IPS DF 4.7 (cell line): ENCODE measurements around the gene IFRD2.

ENCODE experiments used
- DNase-seq: peaks from one replicate; pipeline ENCODE4 v3.0.0-alpha.2; 2013; ENCODE audit warnings: low spot score; ENCODE audit errors: extremely low read depth

IFRD2 gene

DNA sequence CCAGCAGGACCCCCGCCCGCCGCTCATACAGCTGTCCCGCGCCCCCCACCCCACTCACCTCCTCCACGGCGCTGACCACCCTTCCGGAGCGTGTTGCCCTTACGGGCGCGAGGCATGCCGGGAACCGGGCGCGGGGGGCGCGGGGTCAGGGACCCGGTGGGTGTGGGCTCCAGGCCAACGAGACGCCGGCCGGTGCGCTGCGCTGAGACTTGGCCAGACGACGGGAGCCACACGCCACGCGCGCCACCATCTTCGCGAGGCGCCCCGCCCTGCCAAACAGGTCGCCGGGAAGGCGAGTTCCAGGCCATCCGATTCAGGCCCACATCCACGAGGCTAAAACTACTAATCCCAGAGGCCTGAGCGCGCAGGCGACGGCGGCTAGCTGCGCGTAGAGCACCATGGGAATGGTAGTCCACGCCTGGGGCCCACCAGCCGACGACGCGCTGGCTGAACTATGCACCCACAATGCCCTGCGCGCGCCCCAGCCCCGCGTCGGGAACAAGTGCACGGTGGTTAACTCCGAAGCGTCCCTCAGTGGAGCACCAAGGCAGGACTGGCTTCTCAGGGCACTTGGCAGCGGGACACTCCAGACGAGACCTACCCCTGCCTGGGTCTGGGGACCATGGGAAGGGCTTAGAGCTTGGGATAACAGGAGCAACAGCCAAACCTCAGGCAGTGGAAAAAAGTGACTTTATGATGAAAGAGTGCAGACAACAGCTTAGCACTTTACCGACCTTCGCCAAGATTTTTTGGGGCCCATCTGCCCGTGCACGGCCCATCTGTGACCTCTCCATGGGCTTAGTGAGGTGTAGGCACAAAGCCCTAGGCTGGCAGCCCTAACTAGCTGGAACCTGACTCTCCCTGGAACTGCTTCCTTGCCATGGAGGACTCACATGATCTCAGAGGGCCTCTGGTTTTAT is at the start of gene IFRD2:
TSS of gene IFRD2 (minus strand) at position 271 of the 920 bp plus-strand sequence. CDS start at position 116, 155 bp downstream.
- no peak for DNase-seq

GRCh38 chr3:50341537-50341936 is 49.3 kb upstream of the IFRD2 start:
- no peak for DNase-seq

- DNase-seq, result no peak
Measured at GRCh38 chr3:50340448-50341329, 48.5 kb upstream of the IFRD2 start, which contains the start of gene RASSF1. TSS of gene RASSF1 (minus strand) at chr3:50340836. CDS start at chr3:50340805, 31 bp downstream.

DNA sequence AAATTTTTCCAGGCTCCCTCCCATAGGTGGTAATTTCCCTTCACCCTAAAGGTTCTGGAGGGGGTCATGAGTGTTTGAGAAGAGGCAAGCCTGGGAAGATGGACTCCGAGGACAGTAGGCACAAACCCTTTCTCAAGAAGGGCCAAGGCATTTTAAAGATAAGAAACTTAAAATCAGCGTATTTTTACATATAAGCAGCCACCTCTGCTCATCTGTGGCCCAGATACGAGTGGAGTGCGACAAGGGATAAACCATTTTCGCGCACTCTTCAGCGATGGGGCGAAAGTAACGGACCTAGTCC is 47.9 kb upstream of the IFRD2 start:
- DNase-seq, result no peak

GRCh38 chr3:50339485-50340146 is 47.4 kb upstream of the IFRD2 start:
- no peak for DNase-seq

DNA sequence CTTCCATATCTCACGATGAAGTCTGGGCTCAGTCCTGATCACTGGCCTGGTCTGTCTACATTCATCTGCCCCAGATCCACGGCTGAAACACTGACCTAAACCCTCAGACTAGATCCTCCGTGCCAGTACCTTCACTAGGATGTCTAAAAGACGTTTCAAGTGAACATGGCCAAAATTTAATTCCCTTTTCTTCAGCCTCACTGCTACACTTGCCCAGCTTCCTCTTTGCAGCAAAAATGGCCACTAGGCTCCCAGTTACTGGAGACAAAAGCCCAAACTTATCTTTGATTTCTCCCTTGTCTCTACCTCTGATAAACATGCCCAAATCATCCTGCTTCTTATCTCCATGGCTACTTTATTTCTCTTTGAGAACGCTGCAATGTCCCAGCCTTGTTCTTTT is 46.7 kb upstream of the IFRD2 start:
- no peak for DNase-seq

DNA sequence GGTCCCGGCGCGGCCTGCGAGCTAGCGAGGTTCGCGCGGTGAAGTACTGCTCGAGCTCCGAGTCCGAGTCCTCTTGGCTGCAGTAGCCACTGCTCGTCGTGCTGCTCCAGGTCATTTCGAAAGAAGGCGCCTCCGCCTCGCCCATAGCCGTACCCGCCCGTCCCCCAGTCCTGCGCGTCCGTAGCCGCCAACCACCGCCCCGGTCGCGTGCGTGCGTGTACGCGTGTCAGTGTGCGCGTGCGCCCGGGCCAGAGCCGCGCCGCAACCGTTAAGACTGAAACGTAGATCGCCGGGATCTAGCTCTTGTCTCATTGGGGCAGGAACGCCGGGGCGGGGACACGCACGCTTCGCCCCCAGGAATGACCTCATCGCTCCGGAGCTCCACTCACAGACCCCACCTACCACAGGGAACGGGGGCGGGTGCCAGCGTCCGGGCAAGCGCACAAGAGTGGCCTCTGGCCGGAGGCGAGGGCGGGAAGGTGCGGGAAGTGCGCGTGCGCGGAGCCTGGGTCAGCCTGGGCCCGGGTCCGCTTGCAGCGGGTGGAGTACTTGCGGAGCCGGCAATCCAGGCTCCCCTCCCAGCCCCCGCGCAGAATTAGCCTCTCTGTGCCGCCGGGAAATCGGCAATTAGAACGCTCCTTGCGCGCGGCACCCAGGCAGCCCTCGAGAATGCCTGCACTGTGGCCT is 45.1 kb upstream of the IFRD2 start:
- no peak for DNase-seq

- no peak for DNase-seq
Measured at GRCh38 chr3:50336452-50337174, 44.4 kb upstream of the IFRD2 start.

DNA sequence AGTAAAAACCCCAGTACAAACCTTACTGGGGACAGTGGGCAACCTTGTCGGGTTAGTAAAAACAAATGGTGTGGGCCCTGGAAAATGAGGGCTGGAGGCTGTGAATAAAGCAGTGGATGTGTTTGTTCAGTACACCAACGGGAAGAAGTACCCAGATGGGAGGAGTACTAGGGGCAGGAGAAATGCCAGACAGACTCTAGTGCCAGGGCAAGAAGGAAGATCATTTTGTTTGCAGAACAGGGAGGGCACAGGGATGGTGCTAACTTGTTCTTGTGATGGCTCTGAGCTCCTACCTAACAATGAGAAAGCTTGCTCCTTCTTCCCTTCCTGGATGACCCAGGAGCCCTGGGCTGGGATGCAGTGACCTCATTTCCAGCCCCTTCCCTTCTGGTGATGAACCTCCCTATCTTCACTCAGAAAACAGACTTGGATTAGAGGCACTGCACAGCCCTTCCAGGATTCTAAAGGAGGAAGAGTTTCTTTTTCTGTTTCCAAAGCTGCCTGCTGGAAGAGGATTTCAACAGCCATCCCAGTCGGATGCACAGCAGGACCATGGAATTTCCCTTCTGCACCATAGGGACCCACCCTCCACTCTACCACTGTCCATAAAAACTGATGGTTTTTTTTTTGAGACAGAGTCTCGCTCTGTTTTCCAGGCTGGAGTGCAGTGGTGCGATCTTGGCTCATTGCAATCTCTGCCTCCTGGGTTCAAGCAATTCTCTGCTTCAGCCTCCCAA is 42.3 kb upstream of the IFRD2 start:
- DNase-seq, result no peak

- DNase-seq, result no peak
Measured at GRCh38 chr3:50333744-50334328, 41.6 kb upstream of the IFRD2 start.

DNA sequence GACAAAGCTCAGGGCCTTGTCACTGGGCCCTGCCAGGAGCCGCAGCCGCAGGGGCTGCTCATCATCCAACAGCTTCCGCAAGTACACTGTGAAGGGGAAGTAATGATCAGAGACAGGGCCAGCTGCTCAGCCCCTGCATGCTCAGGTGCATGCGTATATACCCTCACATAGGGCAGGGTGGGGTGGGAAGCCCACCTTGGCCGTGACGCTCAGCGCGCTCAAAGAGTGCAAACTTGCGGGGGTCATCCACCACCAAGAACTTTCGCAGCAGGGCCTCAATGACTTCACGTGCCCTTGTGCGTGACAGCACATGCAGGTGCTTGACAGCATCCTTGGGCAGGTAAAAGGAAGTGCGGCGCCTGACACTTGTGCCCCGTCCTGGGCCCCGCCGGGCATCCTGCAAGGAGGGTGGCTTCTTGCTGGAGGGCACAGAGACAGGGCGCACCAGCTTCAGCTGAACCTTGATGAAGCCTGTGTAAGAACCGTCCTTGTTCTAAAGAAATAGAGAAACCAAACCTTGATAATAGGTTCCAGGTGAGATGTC is 39.2 kb upstream of the IFRD2 start:
- DNase-seq, result no peak

DNA sequence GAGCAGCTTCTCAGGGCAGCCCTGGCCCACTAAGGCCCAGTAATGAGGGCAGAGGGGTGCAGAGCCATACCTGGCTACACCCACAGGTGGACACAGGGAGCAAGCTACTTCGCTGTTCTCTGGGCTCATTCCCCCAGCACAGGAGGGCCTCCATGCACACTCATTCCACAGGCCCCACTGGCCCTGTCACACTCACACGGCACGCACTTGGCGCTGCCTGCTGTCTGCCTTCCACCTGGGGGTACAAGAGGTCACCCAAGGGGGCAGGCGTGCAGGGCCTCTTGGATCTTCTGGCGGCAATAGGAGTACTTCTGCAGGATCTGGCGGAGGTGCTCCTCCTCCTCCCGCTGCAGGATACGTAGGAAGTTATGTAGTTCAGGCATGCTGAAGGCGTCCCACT is 38.1 kb upstream of the IFRD2 start:
- DNase-seq, result no peak

DNA sequence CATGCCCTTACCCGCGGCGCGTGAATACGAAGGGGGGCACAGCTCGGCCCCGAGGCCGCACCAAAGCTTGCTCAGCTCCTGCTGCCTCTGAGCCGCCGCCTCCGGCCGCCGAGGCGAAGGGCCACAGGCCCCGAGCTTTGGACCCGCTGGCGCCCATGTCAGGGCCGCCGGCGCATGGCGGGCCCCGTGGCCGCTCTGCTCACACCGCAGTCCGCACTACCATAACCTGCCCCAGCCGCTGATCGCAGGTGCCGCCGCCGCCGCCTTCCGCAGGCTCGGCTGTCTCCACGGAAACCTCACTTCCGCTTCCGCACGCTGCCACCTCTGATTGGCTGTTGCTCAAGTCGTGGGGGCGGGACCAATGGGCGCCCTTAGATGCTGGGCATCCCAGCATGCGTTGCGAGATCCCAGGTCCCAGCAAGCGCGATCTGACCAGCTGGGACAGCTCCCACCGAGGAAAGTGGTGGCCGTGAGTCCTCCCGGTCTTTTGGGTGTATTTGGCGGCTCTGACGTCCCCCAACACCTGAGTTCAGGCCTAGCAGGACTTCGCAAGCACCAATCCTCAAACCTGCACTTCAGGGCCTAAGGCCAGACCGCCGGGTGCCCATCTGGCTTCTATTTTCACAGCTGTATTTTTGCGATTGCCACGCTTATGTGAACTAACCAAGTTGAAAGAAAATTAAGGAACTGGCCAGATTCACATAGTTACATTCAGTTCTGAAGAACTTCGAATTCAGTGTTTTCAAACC is 35.9 kb upstream of the IFRD2 start, which contains the start of gene TUSC2:
TSS of gene TUSC2 (minus strand) at position 281 of the 749 bp plus-strand sequence. CDS start at position 157, 124 bp downstream.
- no peak for DNase-seq

DNA sequence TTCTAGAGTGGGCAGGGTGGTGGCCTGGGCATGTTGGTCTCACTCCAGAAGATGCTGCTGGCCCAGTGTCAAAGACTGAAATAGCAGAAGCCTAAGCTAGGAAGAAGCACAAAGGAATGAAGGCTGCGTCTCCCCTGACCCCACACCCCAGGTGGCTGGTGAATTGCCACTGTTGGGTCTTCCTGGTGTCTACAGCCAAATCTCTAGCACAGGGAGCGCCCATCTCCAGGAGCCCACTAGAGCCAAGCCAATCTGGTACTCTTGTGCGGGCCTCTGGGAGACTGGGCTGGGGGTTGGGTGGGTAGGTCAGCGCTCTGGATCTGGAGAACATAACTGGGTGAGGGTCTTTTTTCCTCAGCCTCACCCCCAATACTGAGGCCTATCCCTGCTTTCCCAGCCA is 34.9 kb upstream of the IFRD2 start:
- DNase-seq, result no peak

- no peak for DNase-seq
Measured at GRCh38 chr3:50326182-50326541, 33.9 kb upstream of the IFRD2 start.

DNA sequence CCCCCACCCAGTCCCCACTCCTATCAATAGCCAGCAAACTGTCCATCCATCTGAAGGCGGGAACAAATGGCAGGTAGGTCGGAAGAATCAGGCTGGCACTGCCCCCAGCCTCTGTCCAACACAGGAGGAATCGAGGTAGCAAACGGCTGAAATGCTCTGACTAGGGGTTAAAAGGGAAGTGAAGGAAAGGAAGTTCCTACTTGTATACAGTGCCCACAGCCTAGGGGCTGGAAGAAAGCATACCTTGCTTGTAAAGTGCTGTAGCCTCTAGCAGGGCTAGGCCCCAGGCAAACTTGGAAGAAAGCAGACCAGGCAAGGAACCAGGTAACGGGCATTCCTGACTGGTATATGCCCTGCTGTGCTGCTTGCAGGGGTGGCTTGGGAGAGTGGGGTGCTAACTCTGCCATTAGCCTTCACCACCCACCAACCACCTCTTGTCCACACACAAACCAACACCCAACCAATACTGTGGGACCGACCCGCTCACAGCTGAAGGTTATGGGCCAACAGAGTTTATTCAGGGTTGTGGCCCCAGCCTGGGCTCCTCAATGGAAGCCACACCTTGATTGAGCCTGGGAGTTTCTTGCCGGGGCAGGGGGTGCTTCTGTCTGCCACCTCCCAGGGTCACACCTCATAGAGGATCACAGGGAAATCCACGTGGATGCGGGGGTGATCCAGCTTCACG is 33.4 kb upstream of the IFRD2 start:
- DNase-seq, result no peak

DNA sequence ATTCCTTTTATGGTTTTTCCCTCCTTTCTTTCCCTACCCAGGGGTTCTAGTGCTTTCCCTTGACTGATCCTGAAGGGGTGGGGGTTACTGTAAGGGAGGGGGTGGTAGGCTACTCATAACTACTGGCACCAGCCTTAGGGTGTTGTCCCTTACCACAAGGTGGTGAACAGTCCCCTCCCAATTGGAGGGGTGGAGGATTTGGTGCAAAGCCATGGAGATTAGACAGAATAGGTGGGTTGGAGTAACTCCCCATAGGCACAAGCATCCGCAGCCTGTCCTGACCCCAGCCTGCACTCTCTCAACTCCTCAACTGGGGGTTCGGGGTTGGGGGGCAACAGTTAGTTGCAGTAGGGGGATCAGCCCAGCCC is 32.9 kb upstream of the IFRD2 start:
- no peak for DNase-seq
